ENCODE results near the gene SLC19A2. TPM values are rescaled to one million over a fixed set of nuclear protein-coding genes. Genes with fewer than 3 reads are reported as not detected.

The SLC19A2 gene
- total and polyA plus RNA-seq, 2 of the 8 experiments (the other 6 are each of a cell fraction or from before 2014, with no cell fraction given) = 21.2 to 23.2 TPM

- TF ChIP-seq CHD7 (IDR thresholded peaks at IDR 0.05; ENCODE audit: insufficient replicate concordance, low read length) (no peak), SIN3A (conservative IDR thresholded peaks at IDR 0.05 in 1 of 2, IDR thresholded peaks at IDR 0.05 in 1 of 2; ENCODE audit: low read depth in 1 of 2, low read length in 2 of 2) (no peak), GTF2F1 (IDR thresholded peaks at IDR 0.05; ENCODE audit: borderline replicate concordance, low read depth, low read length) (no peak), JUN (IDR thresholded peaks at IDR 0.05; ENCODE audit: low read depth, low read length) (no peak), USF2 (IDR thresholded peaks at IDR 0.05; ENCODE audit: low read length) (no peak), CHD2 (IDR thresholded peaks at IDR 0.05; ENCODE audit: low read length) (no peak), RBBP5 (IDR thresholded peaks at IDR 0.05; ENCODE audit: borderline replicate concordance, low read depth, low read length) (no peak), MAX (IDR thresholded peaks at IDR 0.05) (no peak)
Observed at GRCh38 chr1:169479363-169480066, 6.2 kb downstream of the SLC19A2 start (continued).

Data from H1 (cell line).